ENCODE results near the gene CRTC1. TPM values are rescaled to one million over a fixed set of nuclear protein-coding genes. Genes with fewer than 3 reads are reported as not detected.

The CRTC1 gene
- total and polyA plus RNA-seq, 8 donors, result 5.2 to 18.1 (median 7.5) TPM

DNA sequence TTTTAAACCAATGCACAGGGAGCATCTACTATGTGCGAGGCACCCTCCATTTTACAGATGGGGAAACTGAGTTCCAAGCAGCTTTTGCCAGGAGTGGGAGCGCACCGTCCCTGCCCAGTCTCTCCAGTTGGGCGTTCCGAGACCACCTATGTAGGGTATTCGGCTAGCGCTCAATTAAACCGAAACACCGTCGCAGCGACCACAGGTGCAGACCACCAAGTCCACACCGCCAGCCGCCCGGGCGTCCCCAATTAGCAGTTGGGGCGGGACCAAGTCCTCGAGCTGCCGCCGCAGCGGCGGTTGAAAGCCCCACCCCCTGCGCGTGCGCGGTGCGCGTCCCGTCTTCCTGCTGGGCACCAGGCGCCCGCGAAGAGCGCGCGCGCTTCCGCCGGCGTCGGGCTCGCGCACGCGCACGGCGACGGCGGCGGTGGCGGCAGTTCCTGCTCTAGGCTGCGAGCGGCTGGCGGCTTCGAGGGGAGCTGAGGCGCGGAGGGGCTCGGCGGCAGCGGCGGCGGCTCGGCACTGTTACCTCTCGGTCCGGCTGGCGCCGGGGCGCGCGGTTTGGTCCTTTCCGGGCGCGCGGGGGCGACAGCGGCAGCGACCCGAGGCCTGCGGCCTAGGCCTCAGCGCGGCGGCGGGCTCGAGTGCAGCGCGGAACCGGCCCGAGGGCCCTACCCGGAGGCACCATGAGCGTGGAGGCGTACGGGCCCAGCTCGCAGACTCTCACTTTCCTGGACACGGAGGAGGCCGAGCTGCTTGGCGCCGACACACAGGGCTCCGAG, 148.2 kb downstream of the CRTC1 start, which contains the start of gene UPF1:
TSS of gene UPF1 (plus strand) at position 436 of the 782 bp plus-strand sequence. CDS start at position 687, 251 bp downstream.
- TF ChIP-seq CTCF (IDR thresholded peaks at IDR 0.05), result no peak
- FAIRE-seq, result no peak
- DNase-seq, result peak; percentile 93 to 99 (median 96)
- 0 to 1% methylated on average over 43 to 96 of the region's 96 CpGs for WGBS, 2 donors
- ATAC-seq, result peak; percentile 85 to 90 (median 88)
- H3K4me1 ChIP-seq, result peaks cover 5 to 17% (median 9%) of the 10 kb centered on the region in 3 donors
- H3K27me3 ChIP-seq, result no peaks in the 10 kb centered on the region
- intact Hi-C loops (cut with DNase I), result no loop called here
- peak within 1 kb of the TSS; percentile 65 to 89 (median 83) for H3K27ac ChIP-seq
- H3K4me3 ChIP-seq, result peak within 1 kb of the TSS; percentile 83 to 92 (median 90)
- H3K9me3 ChIP-seq, result no peaks in the 10 kb centered on the region
- H3K36me3 ChIP-seq, result no peaks in the 10 kb centered on the region

Other genes starting within 250 kb of the CRTC1 start
- 10 to 100 TPM; 26.1 to 58.4 (median 44.7) TPM for gene ISYNA1, start 245.5 kb upstream of the CRTC1 start, total RNA-seq
- gene ISYNA1, start 245.5 kb upstream of the CRTC1 start, polyA plus RNA-seq, result 100 to 1,000 TPM; 187 to 309 TPM
- 10 to 100 TPM in 1 of 6 donors, 1 to 10 TPM in 5; 5.8 to 10.5 (median 9.3) TPM for gene ELL, start 161.6 kb upstream of the CRTC1 start, total RNA-seq
- gene ELL, start 161.6 kb upstream of the CRTC1 start, polyA plus RNA-seq, result 10 to 100 TPM; 10.3 to 13.4 TPM
- gene FKBP8, start 140.1 kb upstream of the CRTC1 start, total RNA-seq, result 100 to 1,000 TPM in 2 of 6 donors, 10 to 100 TPM in 4; 73.8 to 104 (median 87.9) TPM
- 100 to 1,000 TPM; 198 to 218 TPM for gene FKBP8, start 140.1 kb upstream of the CRTC1 start, polyA plus RNA-seq
- gene KXD1, start 125.8 kb upstream of the CRTC1 start, total RNA-seq, result 10 to 100 TPM; 33.4 to 46.2 (median 41.9) TPM
- gene KXD1, start 125.8 kb upstream of the CRTC1 start, polyA plus RNA-seq, result 10 to 100 TPM; 48.7 to 66.9 TPM
- gene UBA52, start 111.8 kb upstream of the CRTC1 start, total RNA-seq, result 100 to 1,000 TPM; 522 to 838 (median 679) TPM
- gene UBA52, start 111.8 kb upstream of the CRTC1 start, polyA plus RNA-seq, result 100 to 1,000 TPM; 402 to 680 TPM
- 10 to 100 TPM; 30.0 to 46.2 (median 36.1) TPM for gene REX1BD, start 94.9 kb upstream of the CRTC1 start, total RNA-seq
- 100 to 1,000 TPM; 122 to 158 TPM for gene REX1BD, start 94.9 kb upstream of the CRTC1 start, polyA plus RNA-seq
- 1 to 10 TPM in 5 of 6 donors, under 1 TPM in 1; 0.87 to 9.1 (median 4.1) TPM for gene CRLF1, start 76.9 kb upstream of the CRTC1 start, total RNA-seq
- gene CRLF1, start 76.9 kb upstream of the CRTC1 start, polyA plus RNA-seq, result 10 to 100 TPM in 1 of 2 donors, 1 to 10 TPM in 1; 9.6 to 20.3 TPM
- 1 to 10 TPM in 2 of 6 donors, under 1 TPM in 4; 0.56 to 4.4 (median 0.94) TPM for gene TMEM59L, start 70.8 kb upstream of the CRTC1 start, total RNA-seq
- 1 to 10 TPM; 5.2 to 8.9 TPM for gene TMEM59L, start 70.8 kb upstream of the CRTC1 start, polyA plus RNA-seq
- 1 to 10 TPM; 4.6 to 7.8 (median 6.0) TPM for gene KLHL26, start 46.7 kb upstream of the CRTC1 start, total RNA-seq
- gene KLHL26, start 46.7 kb upstream of the CRTC1 start, polyA plus RNA-seq, result 1 to 10 TPM; 3.2 to 4.1 TPM
- 1 to 10 TPM in 2 of 6 donors, under 1 TPM in 4; 0.05 to 3.7 (median 0.59) TPM for gene COMP, start 107.6 kb downstream of the CRTC1 start, total RNA-seq
- under 1 TPM; 0.23 to 0.49 TPM for gene COMP, start 107.6 kb downstream of the CRTC1 start, polyA plus RNA-seq
- gene UPF1, start 148.3 kb downstream of the CRTC1 start, total RNA-seq, result 10 to 100 TPM; 26.3 to 54.4 (median 33.4) TPM
- 10 to 100 TPM; 44.1 to 50.7 TPM for gene UPF1, start 148.3 kb downstream of the CRTC1 start, polyA plus RNA-seq
- gene CERS1, start 212.5 kb downstream of the CRTC1 start, total RNA-seq, result under 1 TPM; 0.16 to 0.75 (median 0.33) TPM
- gene CERS1, start 212.5 kb downstream of the CRTC1 start, polyA plus RNA-seq, result 1 to 10 TPM; 1.7 to 8.3 TPM
- gene COPE, start 235.7 kb downstream of the CRTC1 start, total RNA-seq, result 100 to 1,000 TPM in 1 of 6 donors, 10 to 100 TPM in 5; 58.2 to 107 (median 91.2) TPM
- 100 to 1,000 TPM; 152 to 200 TPM for gene COPE, start 235.7 kb downstream of the CRTC1 start, polyA plus RNA-seq
- 10 to 100 TPM; 17.5 to 30.9 (median 24.0) TPM for gene DDX49, start 236.0 kb downstream of the CRTC1 start, total RNA-seq
- gene DDX49, start 236.0 kb downstream of the CRTC1 start, polyA plus RNA-seq, result 10 to 100 TPM; 40.3 to 42.2 TPM

All from pancreas (tissue), 10 donors.